GM23248 (cell line): ENCODE results near the gene IPO13. TPM values are rescaled to one million over a fixed set of nuclear protein-coding genes. Genes with fewer than 3 reads are reported as not detected.

ENCODE experiments used
- DNase-seq: peaks from one replicate; pipeline ENCODE4 v3.0.0-alpha.2; 2015
- H2AFZ ChIP-seq: fragments of 200-600 bp; sonication (generic); 2 replicates; pipeline ENCODE4 v1.6.1; 2016; ENCODE audit warnings: antibody characterized with exemption
- H3F3A ChIP-seq: fragments of 200-600 bp; sonication (generic); 2 replicates; pipeline ENCODE4 v1.6.1; 2016; ENCODE audit warnings: mild to moderate bottlenecking, antibody characterized with exemption, mixed run types; ENCODE audit not compliant: insufficient read depth
- H3K27ac ChIP-seq: fragments of 200-600 bp; sonication (generic); 2 replicates; pipeline ENCODE4 v1.5.1; 2016; ENCODE audit warnings: mild to moderate bottlenecking
- H3K27me3 ChIP-seq: fragments of 200-600 bp; sonication (generic); replicated peaks from 2 replicates; pipeline ENCODE4 v1.6.1; 2016; ENCODE audit warnings: mild to moderate bottlenecking; ENCODE audit not compliant: insufficient read depth
- H3K36me3 ChIP-seq: fragments of 200-600 bp; sonication (generic); 2 replicates; pipeline ENCODE4 v1.6.1; 2016; ENCODE audit warnings: low read depth, mild to moderate bottlenecking
- H3K4me1 ChIP-seq: fragments of 200-600 bp; sonication (generic); 2 replicates; pipeline ENCODE4 v1.6.1; 2016; ENCODE audit warnings: mild to moderate bottlenecking; ENCODE audit not compliant: insufficient read depth
- H3K4me2 ChIP-seq: fragments of 200-600 bp; sonication (generic); one replicate; pipeline ENCODE4 v1.6.1; 2016; ENCODE audit warnings: mild to moderate bottlenecking; ENCODE audit not compliant: unreplicated experiment
- H3K4me3 ChIP-seq: fragments of 200-600 bp; sonication (generic); 2 replicates; pipeline ENCODE4 v1.5.1; 2016; ENCODE audit warnings: mild to moderate bottlenecking
- H3K79me2 ChIP-seq: fragments of 200-600 bp; sonication (generic); 2 replicates; pipeline ENCODE4 v1.6.1; 2016; ENCODE audit warnings: mild to moderate bottlenecking; ENCODE audit not compliant: insufficient read depth
- H3K9ac ChIP-seq: fragments of 200-600 bp; sonication (generic); 2 replicates; pipeline ENCODE4 v1.6.1; 2016; ENCODE audit warnings: mild to moderate bottlenecking
- H3K9me2 ChIP-seq: fragments of 200-600 bp; sonication (generic); 2 replicates; pipeline ENCODE4 v1.6.1; 2016; ENCODE audit warnings: mixed run types, mild to moderate bottlenecking, moderate library complexity; ENCODE audit not compliant: insufficient read depth
- H3K9me3 ChIP-seq: fragments of 200-600 bp; sonication (generic); one replicate; pipeline ENCODE4 v1.6.1; 2017; ENCODE audit warnings: low read depth
- H4K20me1 ChIP-seq: fragments of 200-600 bp; sonication (generic); 2 replicates; pipeline ENCODE4 v1.6.0; 2016; ENCODE audit not compliant: insufficient read depth
- EZH2 ChIP-seq: fragments of 200-600 bp; sonication (generic); IDR thresholded peaks from 2 replicates; pipeline ENCODE4 v1.6.1; 2018; ENCODE audit warnings: antibody characterized with exemption, mild to moderate bottlenecking; ENCODE audit not compliant: insufficient read depth, poor library complexity, severe bottlenecking
- EZH2phosphoT487 ChIP-seq: fragments of 200-600 bp; sonication (generic); IDR thresholded peaks from 2 replicates; pipeline ENCODE4 v1.6.1; 2018; ENCODE audit warnings: antibody characterized with exemption, moderate library complexity, mild to moderate bottlenecking, low read depth; ENCODE audit not compliant: insufficient read depth
- WGBS, 2 experiments: methylation state at CpG; one replicate each; pipeline ENCODE4 v1.1.6; 2015 to 2017; ENCODE audit warnings: low lambda C conversion rate in 2 of 2, low coverage in 1 of 2; ENCODE audit errors: missing lambda C conversion rate in 2 of 2; 5-methylcytosine and 5-hydroxymethylcytosine counted together
- in situ Hi-C: fragments of 300-500 bp; cut with MboI; formaldehyde crosslinking; loops from 2 replicates; pipeline ENCODE4 v1.15.0; 2020
- polyA plus RNA-seq: library from polyadenylated mRNA; unstranded; fragments of >200 nt; fragmentation: Nextera tagmentation; extraction: Ambion mirVana; gene quantifications from 2 replicates; pipeline ENCODE4 v1.2.1, GENCODE V29; 2016
- total RNA-seq: library from RNA; depleted of rRNA; stranded (reverse); fragments of >200 nt; shearing (Covaris generic); gene quantifications from 2 replicates; pipeline ENCODE4 v1.2.3, GENCODE V29; 2014

IPO13 gene
- total and polyA plus RNA-seq, 2 experiments from 2014 or later, result 21.0 to 29.4 TPM

- H3K27me3 ChIP-seq, result no peaks in the 10 kb centered on the region
- no peaks in the 10 kb centered on the region for H3K9me2 ChIP-seq
- no peak for DNase-seq
- H3K4me1 ChIP-seq, result peaks cover 15% of the 10 kb centered on the region
- no peaks in the 10 kb centered on the region for H4K20me1 ChIP-seq
- no peak overlapping the region for H3K4me2 ChIP-seq
- no peak overlapping the region for H3K9ac ChIP-seq
- no peaks in the 10 kb centered on the region for H3K9me3 ChIP-seq
- no peak overlapping the region for H3K27ac ChIP-seq
- TF ChIP-seq EZH2 (no peak), EZH2phosphoT487 (no peak)
- H3K36me3 ChIP-seq, result no peaks in the 10 kb centered on the region
- WGBS, 2 experiments, result 83 to 84% methylated on average over 13 of the region's 13 CpGs
- H3K79me2 ChIP-seq, result peaks cover 64% of the 10 kb centered on the region
- in situ Hi-C loops, result loop anchor here (25.0 kb wide), 2 partner anchors 412 to 712 kb away; partner anchors contain the start of gene PTPRF
- H3F3A ChIP-seq, result 0 out of 2 replicates have a peak, but pooled peaks cover 5% of the 10 kb centered on the region
- no peak overlapping the region for H2AFZ ChIP-seq
- no peak overlapping the region for H3K4me3 ChIP-seq
These were observed 2.9 kb downstream of the IPO13 start for GRCh38 chr1:43949678-43950077.

- TF ChIP-seq EZH2phosphoT487 (no peak), EZH2 (no peak)
- Histone ChIP-seq H3K9ac (no peak overlapping the region), H3K79me2 (peaks cover 64% of the 10 kb centered on the region), H3K9me2 (no peaks in the 10 kb centered on the region), H3K9me3 (no peaks in the 10 kb centered on the region), H3K36me3 (no peaks in the 10 kb centered on the region), H4K20me1 (0 out of 2 replicates have a peak, but pooled peaks cover 6% of the 10 kb centered on the region), H3K4me1 (peaks cover 10% of the 10 kb centered on the region), H3K27ac (no peak overlapping the region), H3K4me2 (no peak overlapping the region), H3K27me3 (no peaks in the 10 kb centered on the region), H3F3A (no peaks in the 10 kb centered on the region), H2AFZ (no peak overlapping the region), H3K4me3 (no peak overlapping the region)
- in situ Hi-C loops, result no loop called here
- peak; percentile 53 for DNase-seq
- WGBS, 2 experiments, result 69 to 72% methylated on average over 4 of the region's 4 CpGs
These were observed 4.6 kb downstream of the IPO13 start for GRCh38 chr1:43951021-43951985.

GRCh38 chr1:43952731-43953346 is 6.1 kb downstream of the IPO13 start:
- DNase-seq, result no peak
- Histone ChIP-seq H3K36me3 (peaks cover 5% of the 10 kb centered on the region; the same call in 1 of the 2 replicates), H4K20me1 (0 out of 2 replicates have a peak, but pooled peaks cover 6% of the 10 kb centered on the region), H2AFZ (no peak overlapping the region), H3K9me2 (no peaks in the 10 kb centered on the region), H3K27ac (no peak overlapping the region), H3K79me2 (peaks cover 54% of the 10 kb centered on the region), H3F3A (no peaks in the 10 kb centered on the region), H3K9ac (no peak overlapping the region), H3K27me3 (no peaks in the 10 kb centered on the region), H3K4me3 (no peak overlapping the region), H3K9me3 (no peaks in the 10 kb centered on the region), H3K4me2 (no peak overlapping the region), H3K4me1 (peaks cover 8% of the 10 kb centered on the region)
- in situ Hi-C loops, result no loop called here
- WGBS, 2 experiments, result 76 to 84% methylated on average over 8 of the region's 8 CpGs
- TF ChIP-seq EZH2phosphoT487 (no peak), EZH2 (no peak)

GRCh38 chr1:43953361-43953760 is 6.6 kb downstream of the IPO13 start:
- in situ Hi-C loops, result no loop called here
- H3K9ac ChIP-seq, result no peak overlapping the region

More at GRCh38 chr1:43953361-43953760, 6.6 kb downstream of the IPO13 start:
- H3K9me3 ChIP-seq, result no peaks in the 10 kb centered on the region
- peaks cover 48% of the 10 kb centered on the region for H3K79me2 ChIP-seq
- no peaks in the 10 kb centered on the region for H3K27me3 ChIP-seq
- H3K36me3 ChIP-seq, result peaks cover 5% of the 10 kb centered on the region; the same call in 1 of the 2 replicates
- H3K4me1 ChIP-seq, result peaks cover 2% of the 10 kb centered on the region; the same call in 1 of the 2 replicates
- no peak for TF ChIP-seq EZH2phosphoT487
- H3F3A ChIP-seq, result no peaks in the 10 kb centered on the region
- 64 to 65% methylated on average over 3 of the region's 3 CpGs for WGBS, 2 experiments
- H3K9me2 ChIP-seq, result no peaks in the 10 kb centered on the region
- H3K27ac ChIP-seq, result no peak overlapping the region
- no peak for DNase-seq
- H3K4me2 ChIP-seq, result no peak overlapping the region
- H2AFZ ChIP-seq, result no peak overlapping the region
- no peak overlapping the region for H3K4me3 ChIP-seq
- H4K20me1 ChIP-seq, result 0 out of 2 replicates have a peak, but pooled peaks cover 6% of the 10 kb centered on the region
